22Rv1 (cell line): Measurements from ENCODE around the gene R3HDM2.

Experiments
- H3K27ac ChIP-seq: fragments of 450-650 bp; 2 replicates; pipeline ENCODE4 v1.5.1; 2017
- ZFX ChIP-seq: fragments of 450-650 bp; IDR thresholded peaks from 2 replicates; pipeline ENCODE4 v1.6.1; 2017; ENCODE audit warnings: antibody characterized with exemption, borderline replicate concordance
- TF ChIP-seq, protein P1 (sequence below): fragments of 450-650 bp; IDR thresholded peaks from 2 replicates; pipeline ENCODE4 v1.5.1; 2017; ENCODE audit warnings: mild to moderate bottlenecking

Gene R3HDM2

DNA sequence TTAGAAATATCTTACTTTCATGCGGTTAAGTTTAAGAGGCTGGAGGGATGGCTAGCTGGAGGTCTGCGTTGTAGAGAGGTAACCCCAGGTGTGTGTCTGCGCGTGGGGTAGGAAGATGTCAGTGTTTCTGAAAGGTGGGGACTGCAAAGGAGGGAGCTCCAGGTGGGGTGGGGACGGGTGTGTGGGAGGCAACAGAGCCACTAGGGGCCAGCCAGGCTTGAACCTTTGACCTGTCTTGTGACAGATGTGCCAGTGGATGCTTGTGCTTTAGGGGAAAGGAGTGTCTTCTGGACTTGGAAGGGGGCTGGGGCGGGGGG, 29.6 kb upstream of the R3HDM2 start:
- H3K27ac ChIP-seq = peak overlapping the region; percentile 72

DNA sequence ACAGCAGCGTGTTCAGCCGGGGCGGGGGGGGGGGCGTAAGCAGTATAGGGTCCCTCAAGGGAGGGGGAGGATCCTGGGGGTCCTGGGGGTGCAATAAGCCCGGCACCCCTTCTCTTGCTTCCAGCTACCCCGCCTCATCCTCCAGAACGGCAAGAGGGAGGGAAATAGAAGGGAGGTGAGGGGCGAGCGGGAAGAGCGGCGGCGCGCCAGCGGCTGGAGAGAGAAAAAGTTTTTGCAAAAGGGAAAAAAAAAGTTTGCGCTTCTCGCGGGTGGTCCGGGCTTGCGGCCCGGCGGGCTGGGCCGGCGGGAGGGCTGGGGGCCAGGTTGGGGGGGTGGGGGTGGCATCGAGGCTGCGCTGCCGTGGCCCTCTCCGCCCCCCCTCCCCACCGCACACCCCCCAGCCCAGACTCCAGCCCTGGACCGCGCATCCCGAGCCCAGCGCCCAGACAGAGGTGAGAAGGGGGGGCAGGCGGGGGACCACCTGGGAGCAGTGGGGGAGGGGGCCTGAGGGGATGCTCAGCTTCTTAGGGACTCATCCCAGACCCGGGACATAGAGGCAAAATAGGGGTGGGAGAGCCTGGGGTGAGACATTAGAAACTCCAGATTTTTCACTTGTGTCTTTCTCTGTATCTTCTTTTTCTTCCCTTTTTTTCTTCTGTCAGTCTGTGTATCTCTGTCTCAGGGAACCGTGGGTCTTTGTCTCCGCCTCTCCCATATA, 29.1 kb upstream of the R3HDM2 start, which contains the start of gene GLI1:
Gene GLI1, plus strand, starts transcription at position 36 of the 718 bp plus-strand sequence. CDS start 3,907 bp downstream, outside the sequence.
- H3K27ac ChIP-seq = peak within 1 kb of the TSS; percentile 72
- TF ChIP-seq ZFX = no peak
- TF ChIP-seq, protein P1, sequence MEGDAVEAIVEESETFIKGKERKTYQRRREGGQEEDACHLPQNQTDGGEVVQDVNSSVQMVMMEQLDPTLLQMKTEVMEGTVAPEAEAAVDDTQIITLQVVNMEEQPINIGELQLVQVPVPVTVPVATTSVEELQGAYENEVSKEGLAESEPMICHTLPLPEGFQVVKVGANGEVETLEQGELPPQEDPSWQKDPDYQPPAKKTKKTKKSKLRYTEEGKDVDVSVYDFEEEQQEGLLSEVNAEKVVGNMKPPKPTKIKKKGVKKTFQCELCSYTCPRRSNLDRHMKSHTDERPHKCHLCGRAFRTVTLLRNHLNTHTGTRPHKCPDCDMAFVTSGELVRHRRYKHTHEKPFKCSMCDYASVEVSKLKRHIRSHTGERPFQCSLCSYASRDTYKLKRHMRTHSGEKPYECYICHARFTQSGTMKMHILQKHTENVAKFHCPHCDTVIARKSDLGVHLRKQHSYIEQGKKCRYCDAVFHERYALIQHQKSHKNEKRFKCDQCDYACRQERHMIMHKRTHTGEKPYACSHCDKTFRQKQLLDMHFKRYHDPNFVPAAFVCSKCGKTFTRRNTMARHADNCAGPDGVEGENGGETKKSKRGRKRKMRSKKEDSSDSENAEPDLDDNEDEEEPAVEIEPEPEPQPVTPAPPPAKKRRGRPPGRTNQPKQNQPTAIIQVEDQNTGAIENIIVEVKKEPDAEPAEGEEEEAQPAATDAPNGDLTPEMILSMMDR = no peak

More for the DNA sequence above, 29.6 kb upstream of the R3HDM2 start:
- TF ChIP-seq ZFX = no peak
- TF ChIP-seq, protein P1 = no peak

DNA sequence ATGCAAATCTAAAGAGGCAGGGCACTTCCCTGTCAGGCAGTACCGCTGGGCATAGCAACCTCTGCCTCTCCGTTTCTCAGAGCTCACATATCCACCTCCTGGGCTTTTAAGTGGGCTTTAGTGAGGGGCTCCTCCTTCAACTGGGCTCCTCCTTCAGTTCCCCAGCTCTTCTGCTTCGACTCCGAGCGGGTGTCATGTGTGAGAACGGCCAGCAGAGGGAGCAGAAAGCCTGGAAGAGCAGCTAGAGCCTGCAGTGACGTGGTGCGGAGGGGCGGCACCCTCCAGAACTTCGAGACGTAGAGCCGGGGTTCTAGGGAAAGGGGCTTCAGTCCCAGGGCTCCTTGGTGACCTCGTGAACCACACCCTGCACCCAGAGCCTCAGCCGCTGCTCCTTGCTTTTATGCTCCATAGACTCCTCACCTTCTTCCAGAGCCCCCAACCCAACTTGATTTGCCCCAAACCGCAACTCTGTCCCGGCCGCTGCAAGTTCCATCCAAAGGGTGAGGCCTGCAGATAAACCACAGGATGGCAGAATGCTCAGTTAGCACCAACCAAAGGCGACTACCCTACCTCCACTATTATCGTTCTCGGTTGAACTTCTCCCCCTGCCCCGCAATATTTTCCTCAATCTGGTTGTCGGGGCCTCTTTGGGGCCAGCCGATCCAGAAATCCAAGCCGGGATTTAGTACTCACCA, 28.4 kb upstream of the R3HDM2 start:
- TF ChIP-seq ZFX = no peak
- TF ChIP-seq, protein P1 = peak; percentile 99

DNA sequence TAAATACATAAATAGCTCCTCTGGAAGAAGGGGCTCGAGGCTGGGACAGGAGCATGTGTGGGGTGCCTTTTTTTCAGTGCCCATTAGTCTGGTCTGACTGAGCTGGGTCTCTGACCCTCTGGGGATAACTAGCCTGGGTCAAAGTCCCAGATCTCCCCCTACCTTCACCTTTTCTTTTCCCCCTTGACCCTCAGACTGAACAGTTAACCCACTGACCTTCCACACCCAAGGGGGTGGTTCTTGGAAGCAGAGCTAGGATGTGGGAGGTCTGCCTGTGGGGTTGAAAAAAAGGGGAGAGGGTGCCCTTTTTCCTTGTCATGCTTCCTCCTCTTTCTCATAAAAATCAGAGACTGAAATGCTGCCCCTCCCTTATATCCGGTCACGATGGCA, 27.8 kb upstream of the R3HDM2 start:
- TF ChIP-seq ZFX = no peak
- TF ChIP-seq, protein P1 = no peak
- H3K27ac ChIP-seq = peak overlapping the region; percentile 72

More for the DNA sequence above, 28.4 kb upstream of the R3HDM2 start:
- peak overlapping the region; percentile 72 for H3K27ac ChIP-seq

DNA sequence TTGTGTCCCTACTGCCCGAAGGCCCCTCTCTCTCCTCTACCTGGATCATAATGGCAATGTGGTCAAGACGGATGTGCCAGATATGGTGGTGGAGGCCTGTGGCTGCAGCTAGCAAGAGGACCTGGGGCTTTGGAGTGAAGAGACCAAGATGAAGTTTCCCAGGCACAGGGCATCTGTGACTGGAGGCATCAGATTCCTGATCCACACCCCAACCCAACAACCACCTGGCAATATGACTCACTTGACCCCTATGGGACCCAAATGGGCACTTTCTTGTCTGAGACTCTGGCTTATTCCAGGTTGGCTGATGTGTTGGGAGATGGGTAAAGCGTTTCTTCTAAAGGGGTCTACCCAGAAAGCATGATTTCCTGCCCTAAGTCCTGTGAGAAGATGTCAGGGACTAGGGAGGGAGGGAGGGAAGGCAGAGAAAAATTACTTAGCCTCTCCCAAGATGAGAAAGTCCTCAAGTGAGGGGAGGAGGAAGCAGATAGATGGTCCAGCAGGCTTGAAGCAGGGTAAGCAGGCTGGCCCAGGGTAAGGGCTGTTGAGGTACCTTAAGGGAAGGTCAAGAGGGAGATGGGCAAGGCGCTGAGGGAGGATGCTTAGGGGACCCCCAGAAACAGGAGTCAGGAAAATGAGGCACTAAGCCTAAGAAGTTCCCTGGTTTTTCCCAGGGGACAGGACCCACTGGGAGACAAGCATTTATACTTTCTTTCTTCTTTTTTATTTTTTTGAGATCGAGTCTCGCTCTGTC, 26.1 kb upstream of the R3HDM2 start:
- H3K27ac ChIP-seq = 0 out of 2 replicates have a peak overlapping the region, but pooled peaks have one; percentile 72
- TF ChIP-seq, protein P1 = no peak
- TF ChIP-seq ZFX = no peak

DNA sequence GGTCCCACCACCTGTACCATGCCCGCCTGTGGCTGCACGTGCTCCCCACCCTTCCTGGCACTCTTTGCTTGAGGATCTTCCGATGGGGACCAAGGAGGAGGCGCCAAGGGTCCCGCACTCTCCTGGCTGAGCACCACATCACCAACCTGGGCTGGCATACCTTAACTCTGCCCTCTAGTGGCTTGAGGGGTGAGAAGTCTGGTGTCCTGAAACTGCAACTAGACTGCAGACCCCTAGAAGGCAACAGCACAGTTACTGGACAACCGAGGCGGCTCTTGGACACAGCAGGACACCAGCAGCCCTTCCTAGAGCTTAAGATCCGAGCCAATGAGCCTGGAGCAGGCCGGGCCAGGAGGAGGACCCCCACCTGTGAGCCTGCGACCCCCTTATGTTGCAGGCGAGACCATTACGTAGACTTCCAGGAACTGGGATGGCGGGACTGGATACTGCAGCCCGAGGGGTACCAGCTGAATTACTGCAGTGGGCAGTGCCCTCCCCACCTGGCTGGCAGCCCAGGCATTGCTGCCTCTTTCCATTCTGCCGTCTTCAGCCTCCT, 25.4 kb upstream of the R3HDM2 start:
- no peak overlapping the region for H3K27ac ChIP-seq
- TF ChIP-seq, protein P1 = peak; percentile 97
- TF ChIP-seq ZFX = no peak
